ENCODE measurements around the gene ZNF532.

DNA sequence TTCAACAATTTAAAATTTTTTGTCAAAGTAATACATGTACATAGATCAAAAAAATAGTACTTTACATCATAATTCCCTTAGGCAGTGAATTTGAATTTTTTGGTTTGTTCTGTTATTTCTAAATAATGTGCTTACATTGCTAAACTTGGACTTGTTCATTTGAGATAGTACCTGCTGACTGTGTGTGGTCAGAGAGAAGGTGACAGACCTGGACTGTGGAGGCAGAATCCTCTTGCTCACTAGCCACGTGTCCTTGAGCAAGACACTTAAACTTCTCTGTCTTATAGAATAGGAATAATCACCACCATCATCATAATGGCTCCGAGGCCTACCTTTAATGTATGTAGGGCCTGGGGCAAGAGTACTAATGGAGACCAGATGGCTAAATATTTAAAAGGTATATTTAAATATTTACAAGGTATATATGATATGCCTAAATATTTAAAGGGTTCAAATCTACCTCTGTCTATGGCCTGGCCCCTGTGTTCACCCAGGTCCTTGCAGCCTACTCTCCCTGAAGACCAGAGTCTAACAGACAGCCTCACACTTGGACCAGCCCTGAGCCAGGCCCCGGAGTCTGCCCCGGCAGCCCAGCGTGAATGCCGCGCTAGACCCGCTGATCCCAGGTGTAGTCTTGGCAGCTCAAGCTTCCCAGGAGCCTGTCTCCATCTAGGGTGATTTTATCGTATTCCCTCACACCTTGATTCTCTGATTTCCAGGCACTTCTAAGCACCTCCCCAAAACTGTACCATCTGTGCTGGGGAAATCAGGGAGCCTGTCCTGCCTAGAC lies 33.5 kb downstream of the ZNF532 start:
- TF ChIP-seq, protein P1, sequence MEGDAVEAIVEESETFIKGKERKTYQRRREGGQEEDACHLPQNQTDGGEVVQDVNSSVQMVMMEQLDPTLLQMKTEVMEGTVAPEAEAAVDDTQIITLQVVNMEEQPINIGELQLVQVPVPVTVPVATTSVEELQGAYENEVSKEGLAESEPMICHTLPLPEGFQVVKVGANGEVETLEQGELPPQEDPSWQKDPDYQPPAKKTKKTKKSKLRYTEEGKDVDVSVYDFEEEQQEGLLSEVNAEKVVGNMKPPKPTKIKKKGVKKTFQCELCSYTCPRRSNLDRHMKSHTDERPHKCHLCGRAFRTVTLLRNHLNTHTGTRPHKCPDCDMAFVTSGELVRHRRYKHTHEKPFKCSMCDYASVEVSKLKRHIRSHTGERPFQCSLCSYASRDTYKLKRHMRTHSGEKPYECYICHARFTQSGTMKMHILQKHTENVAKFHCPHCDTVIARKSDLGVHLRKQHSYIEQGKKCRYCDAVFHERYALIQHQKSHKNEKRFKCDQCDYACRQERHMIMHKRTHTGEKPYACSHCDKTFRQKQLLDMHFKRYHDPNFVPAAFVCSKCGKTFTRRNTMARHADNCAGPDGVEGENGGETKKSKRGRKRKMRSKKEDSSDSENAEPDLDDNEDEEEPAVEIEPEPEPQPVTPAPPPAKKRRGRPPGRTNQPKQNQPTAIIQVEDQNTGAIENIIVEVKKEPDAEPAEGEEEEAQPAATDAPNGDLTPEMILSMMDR (IDR thresholded peaks at IDR 0.05; ENCODE audit: low read depth, low read length): no peak
- no peak for TF ChIP-seq EZH2phosphoT487 (IDR thresholded peaks at IDR 0.05; ENCODE audit: low read depth)

Measured in OCI-LY3 (cell line).